HG03064 (cell line): ENCODE measurements around the gene ENTREP3.

ENCODE experiments used
- ATAC-seq: cut with Tn5 transposase; IDR thresholded peaks from one replicate; pipeline ENCODE4 v1.9.1; 2021; ENCODE audit warnings: low read depth; ENCODE audit not compliant: unreplicated experiment

ENTREP3 gene

DNA sequence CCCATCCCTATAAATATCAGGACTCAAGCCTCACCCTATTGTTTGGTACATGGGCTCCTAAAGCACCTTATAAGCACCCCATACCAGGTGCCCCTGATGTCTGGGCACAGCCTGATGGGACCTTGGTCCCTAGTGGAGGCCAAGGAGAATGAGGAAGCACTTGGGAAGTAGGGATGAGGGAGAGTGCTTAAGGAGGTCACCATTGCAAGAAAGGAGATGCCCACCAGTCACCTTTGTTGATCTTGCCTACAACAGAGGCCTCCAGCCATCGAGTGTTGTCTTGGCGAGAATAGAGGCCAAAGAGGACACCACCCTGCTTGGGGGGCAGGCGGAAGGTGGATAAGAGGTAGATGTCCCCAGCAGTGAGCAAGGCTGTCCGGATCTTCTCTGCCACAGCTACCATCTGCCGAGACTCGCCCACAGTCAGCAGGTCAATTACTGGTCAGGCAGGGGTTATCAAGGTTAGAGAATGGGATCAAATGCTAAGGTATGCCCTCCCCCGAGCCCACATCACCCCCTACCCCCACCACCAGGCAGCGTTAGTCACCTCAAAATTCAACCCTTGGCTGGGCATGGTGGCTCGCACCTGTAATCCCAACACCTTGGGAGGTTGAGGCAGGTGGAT is 49.2 kb downstream of the ENTREP3 start:
- no peak for ATAC-seq

DNA sequence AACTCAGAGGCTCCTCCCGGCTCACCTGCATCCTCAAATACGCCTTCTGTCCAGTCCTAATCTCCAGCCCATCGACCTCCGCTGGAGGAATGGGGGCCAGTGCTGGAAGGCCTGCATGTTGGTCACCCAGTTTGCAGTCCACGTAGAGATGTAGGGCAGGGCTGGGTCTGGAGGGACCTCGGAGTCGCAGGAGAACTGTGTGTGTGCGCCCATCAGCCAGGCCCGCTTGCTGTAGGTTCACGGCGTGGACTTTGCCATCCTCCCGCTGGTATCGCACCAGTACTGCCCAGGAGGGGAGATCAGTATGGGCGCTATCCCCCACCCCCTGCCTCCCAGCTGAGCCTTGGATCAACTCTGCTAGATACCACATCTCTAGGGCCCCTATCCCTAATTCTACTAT is 50.2 kb downstream of the ENTREP3 start:
- ATAC-seq: no peak

DNA sequence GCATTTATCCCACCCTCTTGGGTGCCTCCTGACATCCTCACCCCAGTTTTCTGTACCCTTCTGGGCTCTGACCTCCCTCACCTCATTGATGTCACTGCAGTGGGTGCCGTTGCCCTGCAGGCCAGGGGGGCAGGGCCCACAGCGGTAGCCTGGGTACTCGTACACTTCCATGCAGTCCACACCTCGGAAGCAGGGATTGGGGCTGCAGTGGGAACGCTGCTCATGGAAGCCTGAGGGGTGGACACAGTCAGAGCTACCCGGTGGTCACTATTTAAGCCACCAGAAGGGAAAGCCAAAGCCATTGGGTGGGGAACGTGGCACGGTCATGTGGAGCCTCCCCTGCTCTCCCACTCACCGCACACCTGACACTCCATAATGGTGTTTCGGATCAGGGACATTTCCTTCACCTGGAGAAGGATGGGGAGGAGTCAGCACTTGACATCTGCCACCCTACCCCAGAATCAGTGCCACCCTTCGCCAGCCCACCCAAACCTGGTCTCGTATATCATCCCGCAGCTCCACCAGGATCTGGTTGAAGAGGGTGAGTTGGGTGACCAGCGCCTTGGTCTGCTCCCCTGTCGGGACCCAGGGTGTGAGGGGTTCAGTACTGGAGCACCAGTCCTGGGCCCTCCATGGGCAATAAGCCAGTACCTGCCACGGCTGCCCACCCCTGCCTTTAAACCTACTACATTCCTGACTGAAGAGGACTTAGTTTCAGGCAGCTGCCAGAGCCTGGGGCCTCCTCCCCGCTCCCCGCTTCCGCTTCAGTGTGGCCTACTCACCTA is 52.4 kb downstream of the ENTREP3 start:
- ATAC-seq: no peak

DNA sequence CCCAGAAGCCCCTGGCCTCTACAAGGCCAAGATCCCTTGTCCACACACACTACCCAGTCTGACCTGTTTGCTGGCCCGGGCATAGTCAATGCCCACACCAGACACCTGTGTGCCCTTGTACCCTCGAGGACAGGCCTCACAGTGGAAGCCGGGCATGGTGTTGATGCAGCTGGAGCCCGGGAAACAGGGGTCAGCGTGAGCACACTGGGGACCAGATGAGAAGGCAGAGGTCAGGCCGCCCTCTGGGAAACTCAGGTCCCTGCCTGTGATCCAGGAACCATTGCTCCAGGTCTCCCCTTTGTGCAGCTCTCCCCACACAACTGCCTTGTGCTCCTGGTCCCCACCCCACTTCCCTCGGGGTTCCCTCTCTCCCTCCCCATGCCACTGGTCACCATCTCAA is 53.1 kb downstream of the ENTREP3 start:
- ATAC-seq: no peak

DNA sequence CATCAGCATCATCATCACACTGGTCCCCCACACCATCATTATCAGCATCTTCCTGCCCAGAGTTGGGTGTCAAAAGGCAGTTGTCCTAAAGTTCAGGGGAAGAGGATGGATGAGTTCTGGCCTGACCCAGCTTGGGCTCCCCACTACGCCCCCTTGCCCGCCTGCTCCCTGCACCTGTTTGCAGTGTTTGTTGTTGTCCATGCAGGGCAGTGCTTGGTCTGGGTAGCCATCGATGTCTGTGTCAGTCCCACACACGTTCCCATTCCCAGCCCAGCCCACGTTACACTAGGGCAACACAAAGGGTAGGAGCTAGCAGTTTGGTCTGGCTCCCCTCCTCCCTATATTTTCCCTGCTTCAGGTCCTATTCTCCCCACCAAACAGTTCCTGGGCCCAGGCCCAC is 54.4 kb downstream of the ENTREP3 start:
- ATAC-seq: no peak

DNA sequence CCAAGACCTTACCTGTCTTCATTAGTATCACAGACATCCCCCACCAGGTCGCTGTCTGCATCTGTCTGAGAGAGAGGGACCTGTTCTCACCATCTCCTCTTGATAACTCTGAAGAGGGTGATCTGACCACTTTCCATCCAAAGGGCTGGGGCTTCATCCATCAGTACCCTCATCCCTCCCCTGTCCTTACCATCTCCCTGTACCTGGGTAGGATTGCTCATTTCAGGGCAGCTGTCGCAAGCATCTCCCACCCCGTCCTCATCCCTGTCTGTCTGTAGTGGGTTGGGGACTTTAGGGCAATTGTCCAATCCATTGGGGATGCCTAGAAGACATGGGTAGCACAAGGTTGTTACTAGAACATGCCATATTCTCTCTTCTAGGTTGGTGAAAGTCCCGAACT is 55.5 kb downstream of the ENTREP3 start:
- ATAC-seq: no peak

DNA sequence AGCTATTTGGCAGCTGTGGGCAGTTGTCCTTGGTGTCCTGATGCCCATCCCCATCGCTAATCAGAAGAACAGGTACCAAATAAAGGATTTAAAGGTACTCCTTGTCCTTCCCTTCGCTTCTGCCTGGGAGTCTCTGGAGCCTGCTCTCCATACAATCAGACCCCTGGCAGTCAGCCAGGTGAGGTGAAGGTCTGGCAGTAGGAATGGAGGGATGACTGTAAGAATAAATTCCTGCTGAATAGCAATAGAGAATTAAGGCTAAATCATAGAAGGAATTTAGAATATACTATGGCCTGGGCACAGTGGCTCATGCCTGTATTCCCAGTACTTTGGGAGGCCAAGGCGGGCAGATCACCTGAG is 56.8 kb downstream of the ENTREP3 start:
- no peak for ATAC-seq

DNA sequence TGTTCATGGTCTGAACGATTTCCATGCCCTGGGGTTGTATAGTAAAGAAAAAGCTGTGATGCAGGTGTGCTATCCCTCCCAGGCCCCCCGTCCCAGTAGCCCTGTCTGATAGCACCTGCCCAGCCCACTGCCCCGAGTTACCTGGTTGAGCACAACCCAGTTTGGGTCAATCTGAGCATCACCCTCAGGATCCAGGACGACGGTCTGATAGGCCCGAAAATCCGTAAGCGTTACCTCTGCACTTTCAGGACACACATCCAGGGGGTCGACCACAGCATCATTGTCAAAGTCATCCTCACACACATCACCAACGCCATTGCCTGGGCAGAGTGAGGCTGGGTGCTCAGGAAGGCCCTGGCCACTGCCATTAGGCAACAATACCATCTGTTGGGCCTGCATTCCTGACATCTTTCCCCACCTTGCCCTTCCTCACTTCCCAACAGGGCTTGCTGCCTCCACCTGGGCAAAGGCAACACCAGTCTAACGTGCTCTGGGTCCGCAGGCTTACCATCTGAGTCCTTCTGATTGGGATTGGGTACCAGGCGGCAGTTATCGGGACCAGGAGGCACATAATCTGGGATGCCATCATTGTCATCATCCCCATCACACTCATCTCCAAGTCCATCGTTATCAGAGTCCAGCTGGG is 57.3 kb downstream of the ENTREP3 start:
- ATAC-seq: no peak
